ENCODE data around the gene GSG1.

GSG1 gene

GRCh38 chr12:13044002-13044905 is 59.2 kb downstream of the GSG1 start, which contains the start of gene FAM234B:
FAM234B (plus strand) TSS chr12:13044381; CDS start chr12:13044404, 23 bp downstream.
- no peak within 1 kb of the TSS for H3K27ac ChIP-seq

GRCh38 chr12:13042666-13043230 is 60.7 kb downstream of the GSG1 start:
- H3K4me1 ChIP-seq (ENCODE audit: control insufficient read depth in 1 of 2, insufficient read depth in 1 of 2, low read depth in 1 of 2, low read length in 1 of 2): peaks cover 5 to 10% of the 10 kb centered on the region in 2 experiments
- no peak overlapping the region for H3K4me3 ChIP-seq (ENCODE audit: low read depth in 1 of 2, low read length in 1 of 2)
- peaks cover 19% of the 10 kb centered on the region for H3K27me3 ChIP-seq
- no peaks in the 10 kb centered on the region for H3K9me3 ChIP-seq
- H3K27ac ChIP-seq: no peak overlapping the region
- no peak for TF ChIP-seq CTCF (IDR thresholded peaks at IDR 0.05)
- no peaks in the 10 kb centered on the region for H3K36me3 ChIP-seq

More at GRCh38 chr12:13044002-13044905, 59.2 kb downstream of the GSG1 start, which contains the start of gene FAM234B:
- TF ChIP-seq CTCF (IDR thresholded peaks at IDR 0.05): no peak
- H3K36me3 ChIP-seq: no peaks in the 10 kb centered on the region
- peaks cover 19% of the 10 kb centered on the region for H3K27me3 ChIP-seq
- H3K9me3 ChIP-seq: no peaks in the 10 kb centered on the region
- peak within 1 kb of the TSS; percentile 76 to 81 for H3K4me3 ChIP-seq (ENCODE audit: low read depth in 1 of 2, low read length in 1 of 2)
- peaks cover 5 to 10% of the 10 kb centered on the region in 2 experiments for H3K4me1 ChIP-seq (ENCODE audit: control insufficient read depth in 1 of 2, insufficient read depth in 1 of 2, low read depth in 1 of 2, low read length in 1 of 2)

- H3K36me3 ChIP-seq: no peaks in the 10 kb centered on the region
- no peak for TF ChIP-seq CTCF (IDR thresholded peaks at IDR 0.05)
Observed at GRCh38 chr12:13041224-13041623, 62.2 kb downstream of the GSG1 start.

GRCh38 chr12:13039328-13039956 is 64.0 kb downstream of the GSG1 start:
- H3K36me3 ChIP-seq: no peaks in the 10 kb centered on the region
- no peaks in the 10 kb centered on the region for H3K9me3 ChIP-seq
- peaks cover 5 to 6% of the 10 kb centered on the region in 2 experiments for H3K4me1 ChIP-seq (ENCODE audit: control insufficient read depth in 1 of 2, insufficient read depth in 1 of 2, low read depth in 1 of 2, low read length in 1 of 2)
- TF ChIP-seq CTCF (IDR thresholded peaks at IDR 0.05): no peak
- peaks cover 11% of the 10 kb centered on the region for H3K27me3 ChIP-seq
- H3K4me3 ChIP-seq (ENCODE audit: low read depth in 1 of 2, low read length in 1 of 2): no peak overlapping the region
- no peak overlapping the region for H3K27ac ChIP-seq

More at GRCh38 chr12:13041224-13041623, 62.2 kb downstream of the GSG1 start:
- Histone ChIP-seq H3K4me3 (ENCODE audit: low read depth in 1 of 2, low read length in 1 of 2) (no peak overlapping the region), H3K9me3 (no peaks in the 10 kb centered on the region), H3K27me3 (peaks cover 19% of the 10 kb centered on the region), H3K4me1 (ENCODE audit: control insufficient read depth in 1 of 2, insufficient read depth in 1 of 2, low read depth in 1 of 2, low read length in 1 of 2) (peaks cover 5 to 10% of the 10 kb centered on the region in 2 experiments), H3K27ac (no peak overlapping the region)

- Histone ChIP-seq H3K4me3 (ENCODE audit: low read depth in 1 of 2, low read length in 1 of 2) (no peak overlapping the region), H3K36me3 (no peaks in the 10 kb centered on the region), H3K27me3 (peaks cover 7% of the 10 kb centered on the region), H3K4me1 (ENCODE audit: control insufficient read depth in 1 of 2, insufficient read depth in 1 of 2, low read depth in 1 of 2, low read length in 1 of 2) (no peaks in the 10 kb centered on the region), H3K9me3 (no peaks in the 10 kb centered on the region), H3K27ac (no peak overlapping the region)
- TF ChIP-seq CTCF (IDR thresholded peaks at IDR 0.05): no peak
Observed at GRCh38 chr12:13038491-13039161, 64.8 kb downstream of the GSG1 start.

Data from neutrophil (primary cell).